ENCODE data around the gene CABLES2. TPM values are rescaled to one million over a fixed set of nuclear protein-coding genes. Genes with fewer than 3 reads are reported as not detected.

CABLES2 gene
- total and polyA plus RNA-seq, 9 of the 15 experiments (the other 6 are each of a cell fraction or from before 2014, with no cell fraction given), result 0.46 to 4.2 (median 1.6) TPM

- TF ChIP-seq CEBPG (CRISPR knock-in tag; IDR thresholded peaks at IDR 0.05) (no peak), CEBPG (tag; conservative IDR thresholded peaks at IDR 0.05 in 1 of 2, IDR thresholded peaks at IDR 0.05 in 1 of 2) (no peak), BHLHE40 (IDR thresholded peaks at IDR 0.05; ENCODE audit: low read length) (peak; percentile 61; the same call in 1 of the 2 replicates), TCF3 (CRISPR knock-in tag; IDR thresholded peaks at IDR 0.05) (peak; percentile 93), PURB (CRISPR knock-in tag; IDR thresholded peaks at IDR 0.05; ENCODE audit: low read depth) (no peak), HOMEZ (CRISPR knock-in tag; IDR thresholded peaks at IDR 0.05) (no peak), CREM (IDR thresholded peaks at IDR 0.05; ENCODE audit: low read depth) (0 out of 2 replicates have a peak, but pooled peaks have one; percentile 6), ATF6 (CRISPR knock-in tag; IDR thresholded peaks at IDR 0.05) (no peak), HDAC2 (IDR thresholded peaks at IDR 0.05) (peak; percentile 68; the same call in 1 of the 2 replicates), RNF219 (CRISPR knock-in tag; IDR thresholded peaks at IDR 0.05) (no peak), MYNN (IDR thresholded peaks at IDR 0.05) (peak; percentile 97), MYNN (CRISPR knock-in tag; IDR thresholded peaks at IDR 0.05) (no peak), TBL1XR1 (IDR thresholded peaks at IDR 0.05; ENCODE audit: low read length in 2 of 2) (peak in 1 of 2 experiments; percentile 26; a peak in 1 of 4 replicates), EWSR1 (IDR thresholded peaks at IDR 0.05; ENCODE audit: borderline replicate concordance, low read depth, partially characterized antibody) (no peak), NR2C1 (IDR thresholded peaks at IDR 0.05) (no peak), NR2C1 (tag; IDR thresholded peaks at IDR 0.05) (no peak), MCM5 (IDR thresholded peaks at IDR 0.05; ENCODE audit: low read depth) (no peak), KLF1 (tag; IDR thresholded peaks at IDR 0.05) (peak; percentile 66; the same call in 1 of the 2 replicates), HMGN3 (IDR thresholded peaks at IDR 0.05; ENCODE audit: borderline replicate concordance, extremely low read depth, insufficient read length, low read depth, low read length) (peak; percentile 93), MTA3 (IDR thresholded peaks at IDR 0.05; ENCODE audit: borderline replicate concordance) (peak; percentile 93)
- TF ChIP-seq, protein P1, sequence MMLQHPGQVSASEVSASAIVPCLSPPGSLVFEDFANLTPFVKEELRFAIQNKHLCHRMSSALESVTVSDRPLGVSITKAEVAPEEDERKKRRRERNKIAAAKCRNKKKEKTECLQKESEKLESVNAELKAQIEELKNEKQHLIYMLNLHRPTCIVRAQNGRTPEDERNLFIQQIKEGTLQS (IDR thresholded peaks at IDR 0.05), result peak; percentile 18; the same call in 1 of the 2 replicates
- TF ChIP-seq, protein P1 (CRISPR knock-in tag; conservative IDR thresholded peaks at IDR 0.05), result 0 out of 2 replicates have a peak, but pooled peaks have one; percentile 24
Observed at GRCh38 chr20:62357187-62357667, 49.9 kb downstream of the CABLES2 start (continued).

Measured in K562 (cell line).